Nephron progenitor cell (in vitro differentiated cells): ENCODE data around the gene UGT1A6.
"Not testable (repeated sequence)": the region's sequence is repeated elsewhere in the genome, so short reads cannot be mapped to it uniquely, and the experiment has no call there.

Experiments used
- DNase-seq: peaks from one replicate; pipeline ENCODE4 v3.0.0; 2021
- H3K27ac Mint-ChIP-seq: 2 replicates; pipeline ENCODE4 v1.8.0; 2021; ENCODE audit warnings: mild to moderate bottlenecking, moderate library complexity, mixed read lengths
- H3K27me3 Mint-ChIP-seq: 2 replicates; pipeline ENCODE4 v1.8.0; 2021; ENCODE audit warnings: mild to moderate bottlenecking, low read depth, mixed read lengths; ENCODE audit not compliant: poor library complexity
- H3K36me3 Mint-ChIP-seq: 2 replicates; pipeline ENCODE4 v1.8.0; 2021; ENCODE audit warnings: low read depth, mixed read lengths
- H3K4me1 Mint-ChIP-seq: 2 replicates; pipeline ENCODE4 v1.8.0; 2021; ENCODE audit warnings: mixed read lengths
- H3K4me3 Mint-ChIP-seq: 2 replicates; pipeline ENCODE4 v1.8.0; 2021; ENCODE audit warnings: mild to moderate bottlenecking, moderate library complexity, mixed read lengths
- H3K9me3 Mint-ChIP-seq: 2 replicates; pipeline ENCODE4 v1.8.0; 2021; ENCODE audit warnings: mild to moderate bottlenecking, moderate library complexity, mixed read lengths
- CTCF ChIP-seq: fragments of 200-600 bp; sonication (generic); IDR thresholded peaks from 2 replicates; pipeline ENCODE4 v1.5.0; 2021; ENCODE audit warnings: antibody characterized with exemption

The UGT1A6 gene

GRCh38 chr2:233745073-233745755 is 52.5 kb downstream of the UGT1A6 start:
- H3K36me3 Mint-ChIP-seq, result no peaks in the 10 kb centered on the region
- no peak for TF ChIP-seq CTCF
- no peaks in the 10 kb centered on the region for H3K4me1 Mint-ChIP-seq
- H3K27me3 Mint-ChIP-seq, result peaks cover 9% of the 10 kb centered on the region
- no peak overlapping the region for H3K4me3 Mint-ChIP-seq
- DNase-seq, result no peak
- no peak overlapping the region for H3K27ac Mint-ChIP-seq
- peaks cover 10% of the 10 kb centered on the region for H3K9me3 Mint-ChIP-seq

GRCh38 chr2:233745838-233746237 is 53.1 kb downstream of the UGT1A6 start:
- H3K27me3 Mint-ChIP-seq, H3K4me3 Mint-ChIP-seq, H3K4me1 Mint-ChIP-seq, H3K27ac Mint-ChIP-seq, DNase-seq, H3K36me3 Mint-ChIP-seq: not testable (repeated sequence)
- peaks cover 16% of the 10 kb centered on the region for H3K9me3 Mint-ChIP-seq

- Mint-ChIP-seq H3K27me3 (peaks cover 8% of the 10 kb centered on the region), H3K4me3 (no peak overlapping the region), H3K36me3 (no peaks in the 10 kb centered on the region), H3K9me3 (peaks cover 24% of the 10 kb centered on the region), H3K4me1 (no peaks in the 10 kb centered on the region), H3K27ac (no peak overlapping the region)
- DNase-seq, result no peak
- no peak for TF ChIP-seq CTCF
Observed at GRCh38 chr2:233746475-233747282, 54.0 kb downstream of the UGT1A6 start.

- Mint-ChIP-seq H3K27me3 (peaks cover 8% of the 10 kb centered on the region), H3K36me3 (no peaks in the 10 kb centered on the region), H3K9me3 (peaks cover 29% of the 10 kb centered on the region), H3K27ac (no peak overlapping the region), H3K4me1 (no peaks in the 10 kb centered on the region), H3K4me3 (no peak overlapping the region)
- TF ChIP-seq CTCF, result no peak
- DNase-seq, result no peak
Observed at GRCh38 chr2:233747283-233747544, 54.5 kb downstream of the UGT1A6 start.

GRCh38 chr2:233750689-233751088 is 58.0 kb downstream of the UGT1A6 start:
- not testable (repeated sequence) for H3K27ac Mint-ChIP-seq, H3K36me3 Mint-ChIP-seq, H3K27me3 Mint-ChIP-seq, DNase-seq, H3K4me1 Mint-ChIP-seq, H3K4me3 Mint-ChIP-seq
- peaks cover 36% of the 10 kb centered on the region for H3K9me3 Mint-ChIP-seq

GRCh38 chr2:233751212-233752009 is 58.7 kb downstream of the UGT1A6 start:
- DNase-seq, H3K36me3 Mint-ChIP-seq, H3K4me3 Mint-ChIP-seq, H3K4me1 Mint-ChIP-seq, H3K27ac Mint-ChIP-seq, H3K27me3 Mint-ChIP-seq: not testable (repeated sequence)
- H3K9me3 Mint-ChIP-seq, result peaks cover 36% of the 10 kb centered on the region

GRCh38 chr2:233754872-233755611 is 62.4 kb downstream of the UGT1A6 start:
- H3K4me3 Mint-ChIP-seq, result no peak overlapping the region
- no peak for TF ChIP-seq CTCF
- no peaks in the 10 kb centered on the region for H3K36me3 Mint-ChIP-seq
- no peak for DNase-seq
- no peak overlapping the region for H3K27ac Mint-ChIP-seq
- peaks cover 27% of the 10 kb centered on the region for H3K9me3 Mint-ChIP-seq
- no peaks in the 10 kb centered on the region for H3K4me1 Mint-ChIP-seq
- peaks cover 11% of the 10 kb centered on the region for H3K27me3 Mint-ChIP-seq
